ENCODE results near the gene SHB.

- TF ChIP-seq POLR2A (IDR thresholded peaks at IDR 0.05) = no peak
- TF ChIP-seq CTCF (IDR thresholded peaks at IDR 0.05) = no peak
Observed at GRCh38 chr9:38018958-38019602, 49.9 kb downstream of the SHB start.

Data from thyroid gland (tissue), 4 donors.